ENCODE data around the gene SRCAP.

SRCAP gene

DNA sequence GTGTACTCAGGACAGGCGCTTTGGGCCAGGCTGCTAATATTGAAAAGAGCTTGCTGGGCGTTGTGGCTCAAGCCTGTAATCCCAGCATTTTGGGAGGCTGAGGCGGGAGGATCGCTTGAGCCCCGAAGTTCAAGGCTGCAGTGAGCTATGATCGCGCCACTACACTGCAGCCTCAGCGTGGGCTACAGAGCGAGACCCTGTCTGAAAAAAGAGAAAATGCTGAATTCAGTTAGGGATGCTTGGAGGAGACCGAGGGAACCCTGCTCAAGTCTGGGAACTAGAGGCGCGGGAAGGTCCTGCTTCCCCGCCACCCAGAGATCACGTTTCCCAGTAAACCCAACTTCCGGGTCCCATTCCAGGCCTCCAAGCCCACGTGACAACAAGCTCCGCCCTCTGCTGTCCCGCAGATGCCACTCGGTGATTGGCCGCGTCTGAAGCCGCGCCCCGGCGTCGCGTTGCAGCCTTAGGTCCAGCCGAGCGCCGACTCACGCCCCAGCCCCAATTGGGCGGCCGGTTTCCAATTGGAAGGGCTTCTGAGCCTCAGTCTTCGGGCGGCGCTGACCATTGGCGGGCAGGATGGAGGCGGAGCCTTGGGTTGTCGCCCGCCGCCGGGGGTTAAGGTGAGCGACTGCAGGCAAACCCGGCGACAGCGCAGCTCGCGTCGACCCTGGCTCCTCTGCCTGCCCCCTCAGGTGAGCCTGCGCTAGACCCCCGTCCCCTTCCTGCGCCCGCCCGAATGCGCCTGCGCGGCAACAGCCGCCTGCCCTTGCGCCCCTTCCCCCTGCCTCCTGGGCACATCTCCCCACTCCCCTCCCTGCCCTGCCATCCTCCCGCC, 49.0 kb downstream of the SRCAP start, which contains the start of gene PHKG2:
Gene PHKG2 (plus strand): TSS at position 627 of the 835 bp plus-strand sequence. CDS start 396 bp downstream, outside the sequence.
- peak; percentile 97 for DNase-seq (ENCODE audit: low read depth, low spot score)
- H3K4me3 ChIP-seq (ENCODE audit: low read length) = peak within 1 kb of the TSS; percentile 74

DNA sequence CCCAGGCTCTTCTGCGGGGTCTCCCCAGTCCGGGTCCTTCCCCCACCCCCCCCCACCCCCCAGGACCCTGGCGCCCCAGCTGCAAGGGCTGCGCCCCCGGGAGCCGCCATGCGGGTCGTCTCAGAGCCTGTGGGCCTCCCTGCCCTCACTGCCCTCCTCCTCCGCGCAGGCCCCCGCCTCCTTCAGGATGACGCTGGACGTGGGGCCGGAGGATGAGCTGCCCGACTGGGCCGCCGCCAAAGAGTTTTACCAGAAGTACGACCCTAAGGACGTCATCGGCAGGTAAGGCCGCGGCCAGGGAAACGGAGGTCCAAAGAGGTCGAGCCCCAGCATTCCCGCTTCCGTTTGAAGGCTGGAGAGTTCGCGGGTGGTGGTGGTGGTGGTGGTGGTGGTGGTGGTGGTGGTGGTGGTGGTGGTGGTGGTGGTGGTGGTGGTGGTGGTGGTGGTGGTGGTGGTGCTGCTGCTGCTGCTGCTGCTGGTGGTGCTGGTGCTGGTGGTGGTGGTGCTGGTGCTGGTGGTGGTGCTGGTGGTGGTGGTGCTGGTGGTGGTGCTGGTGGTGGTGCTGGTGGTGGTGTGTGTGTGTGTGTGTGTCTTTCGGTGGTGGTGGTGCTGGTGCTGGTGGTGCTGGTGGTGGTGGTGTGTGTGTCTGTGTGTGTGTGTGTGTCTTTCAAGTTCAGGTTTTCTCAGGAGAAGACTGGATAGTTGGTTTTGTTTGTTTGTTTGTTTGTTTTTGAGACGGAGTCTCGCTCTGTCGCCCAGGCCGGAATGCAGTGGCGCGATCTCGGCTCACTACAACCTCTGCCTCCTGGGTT, 49.9 kb downstream of the SRCAP start:
- peak overlapping the region; percentile 74 for H3K4me3 ChIP-seq (ENCODE audit: low read length)
- no peak for DNase-seq (ENCODE audit: low read depth, low spot score)

DNA sequence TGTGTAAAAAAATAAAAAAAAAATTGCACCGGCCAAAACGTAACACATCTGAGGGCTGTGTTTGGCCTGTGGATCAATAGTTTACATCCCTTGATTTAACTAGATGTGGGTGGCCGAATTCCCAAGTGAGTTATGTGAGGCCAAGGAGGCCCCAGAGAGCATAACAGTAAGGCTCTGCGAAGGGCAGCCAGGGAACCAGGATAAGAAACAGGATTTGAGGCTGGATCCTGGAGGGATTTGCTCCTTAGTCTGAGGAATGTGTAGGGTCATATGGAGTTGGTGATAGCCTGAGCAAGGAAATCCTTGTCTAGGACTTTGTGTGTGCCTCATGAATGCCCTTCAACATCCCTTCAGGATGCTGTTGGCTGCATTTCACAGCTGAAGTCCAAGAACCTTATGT, 51.2 kb downstream of the SRCAP start:
- H3K4me3 ChIP-seq (ENCODE audit: low read length) = no peak overlapping the region
- DNase-seq (ENCODE audit: low read depth, low spot score) = no peak

DNA sequence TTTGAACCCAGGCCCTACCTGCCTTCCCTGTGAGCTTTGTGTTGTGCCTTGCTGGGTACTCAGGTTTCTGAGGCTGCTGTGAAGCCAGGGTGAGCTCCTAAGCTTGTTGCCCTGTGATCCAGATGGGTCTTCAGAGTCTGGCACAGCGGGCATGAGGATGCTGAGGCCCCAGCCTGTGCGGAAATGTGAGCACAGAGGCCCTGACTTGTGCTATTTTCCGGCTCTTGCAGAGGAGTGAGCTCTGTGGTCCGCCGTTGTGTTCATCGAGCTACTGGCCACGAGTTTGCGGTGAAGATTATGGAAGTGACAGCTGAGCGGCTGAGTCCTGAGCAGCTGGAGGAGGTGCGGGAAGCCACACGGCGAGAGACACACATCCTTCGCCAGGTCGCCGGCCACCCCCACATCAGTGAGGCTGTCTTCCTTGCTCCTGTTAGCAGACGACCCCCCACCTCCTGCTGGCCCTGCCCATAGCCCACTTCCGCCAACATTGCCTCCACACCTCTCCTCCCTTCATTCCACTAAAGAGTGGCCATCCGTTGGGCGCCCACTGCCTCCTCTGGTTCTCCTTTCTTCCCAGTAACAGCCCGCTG, 52.0 kb downstream of the SRCAP start:
- H3K4me3 ChIP-seq (ENCODE audit: low read length) = no peak overlapping the region
- no peak for DNase-seq (ENCODE audit: low read depth, low spot score)

DNA sequence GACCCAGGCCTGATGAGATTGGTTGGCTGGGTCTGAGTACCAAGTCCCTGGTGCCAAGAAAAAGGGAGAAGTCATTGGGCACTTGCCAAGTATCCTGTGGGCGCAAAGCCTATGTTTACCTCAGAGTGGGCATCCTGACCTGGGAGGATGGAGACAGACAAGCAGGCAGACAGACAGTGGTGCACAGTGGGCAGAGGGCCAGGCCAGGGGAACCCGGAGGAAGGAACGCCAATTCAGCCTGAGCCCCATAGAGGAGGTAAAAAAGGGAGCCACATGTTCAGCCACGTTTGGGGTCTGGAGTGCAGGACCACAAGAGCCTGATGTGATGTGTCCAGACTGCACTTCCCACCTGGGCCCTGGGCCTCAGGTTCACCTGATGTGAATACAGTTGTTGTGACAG, 54.6 kb downstream of the SRCAP start:
- no peak overlapping the region for H3K4me3 ChIP-seq (ENCODE audit: low read length)
- DNase-seq (ENCODE audit: low read depth, low spot score) = no peak

DNA sequence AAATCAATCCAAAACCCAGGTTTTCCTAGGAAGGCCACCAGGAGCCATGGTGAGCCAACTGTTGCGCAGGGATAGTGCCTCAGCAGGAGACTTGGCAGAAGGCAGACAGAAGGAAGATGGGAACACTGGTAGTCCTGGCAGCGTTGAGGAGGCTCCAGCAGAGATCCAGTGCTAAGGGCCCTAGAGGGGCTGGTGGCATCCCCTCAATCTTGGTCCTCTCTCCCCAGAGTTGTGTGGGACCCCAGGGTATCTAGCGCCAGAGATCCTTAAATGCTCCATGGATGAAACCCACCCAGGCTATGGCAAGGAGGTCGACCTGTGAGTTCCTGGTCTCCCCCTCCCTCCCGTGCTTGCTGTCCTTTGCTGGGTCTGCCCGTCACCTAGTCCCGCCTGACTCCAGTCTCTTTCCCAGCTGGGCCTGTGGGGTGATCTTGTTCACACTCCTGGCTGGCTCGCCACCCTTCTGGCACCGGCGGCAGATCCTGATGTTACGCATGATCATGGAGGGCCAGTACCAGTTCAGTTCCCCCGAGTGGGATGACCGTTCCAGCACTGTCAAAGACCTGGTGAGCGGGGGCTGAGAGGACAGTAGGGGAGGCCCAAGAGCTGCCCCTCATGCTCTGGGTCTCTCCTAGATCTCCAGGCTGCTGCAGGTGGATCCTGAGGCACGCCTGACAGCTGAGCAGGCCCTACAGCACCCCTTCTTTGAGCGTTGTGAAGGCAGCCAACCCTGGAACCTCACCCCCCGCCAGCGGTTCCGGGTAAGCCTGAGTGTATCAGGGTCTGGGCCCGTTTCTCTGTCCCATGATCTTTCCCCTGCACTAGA, 57.2 kb downstream of the SRCAP start:
- DNase-seq (ENCODE audit: low read depth, low spot score) = no peak
- no peak overlapping the region for H3K4me3 ChIP-seq (ENCODE audit: low read length)

DNA sequence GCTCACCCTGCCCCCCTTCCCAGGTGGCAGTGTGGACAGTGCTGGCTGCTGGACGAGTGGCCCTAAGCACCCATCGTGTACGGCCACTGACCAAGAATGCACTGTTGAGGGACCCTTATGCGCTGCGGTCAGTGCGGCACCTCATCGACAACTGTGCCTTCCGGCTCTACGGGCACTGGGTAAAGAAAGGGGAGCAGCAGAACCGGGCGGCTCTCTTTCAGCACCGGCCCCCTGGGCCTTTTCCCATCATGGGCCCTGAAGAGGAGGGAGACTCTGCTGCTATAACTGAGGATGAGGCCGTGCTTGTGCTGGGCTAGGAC, 57.8 kb downstream of the SRCAP start:
- H3K4me3 ChIP-seq (ENCODE audit: low read length) = no peak overlapping the region
- no peak for DNase-seq (ENCODE audit: low read depth, low spot score)

DNA sequence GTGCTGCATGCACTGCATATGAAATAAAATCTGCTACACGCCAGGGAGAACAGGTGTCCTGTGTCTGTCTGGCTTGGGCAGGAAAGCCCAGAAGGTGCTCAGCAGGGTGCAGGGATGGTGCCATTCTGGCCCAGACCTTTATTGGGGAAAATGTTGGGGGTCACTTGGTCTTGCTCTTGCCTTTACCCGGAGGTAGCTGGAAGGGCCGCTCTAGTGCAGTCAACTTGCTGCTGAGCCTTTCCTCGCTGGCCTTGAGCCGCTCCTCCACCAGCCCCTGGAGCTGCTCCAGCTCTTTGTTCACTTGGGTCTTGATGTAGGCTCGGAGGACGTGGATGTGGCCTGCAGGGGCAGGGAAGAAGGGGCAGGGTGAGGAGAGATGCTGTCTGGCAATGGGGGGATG, 58.3 kb downstream of the SRCAP start:
- H3K4me3 ChIP-seq (ENCODE audit: low read length) = no peak overlapping the region
- DNase-seq (ENCODE audit: low read depth, low spot score) = no peak

DNA sequence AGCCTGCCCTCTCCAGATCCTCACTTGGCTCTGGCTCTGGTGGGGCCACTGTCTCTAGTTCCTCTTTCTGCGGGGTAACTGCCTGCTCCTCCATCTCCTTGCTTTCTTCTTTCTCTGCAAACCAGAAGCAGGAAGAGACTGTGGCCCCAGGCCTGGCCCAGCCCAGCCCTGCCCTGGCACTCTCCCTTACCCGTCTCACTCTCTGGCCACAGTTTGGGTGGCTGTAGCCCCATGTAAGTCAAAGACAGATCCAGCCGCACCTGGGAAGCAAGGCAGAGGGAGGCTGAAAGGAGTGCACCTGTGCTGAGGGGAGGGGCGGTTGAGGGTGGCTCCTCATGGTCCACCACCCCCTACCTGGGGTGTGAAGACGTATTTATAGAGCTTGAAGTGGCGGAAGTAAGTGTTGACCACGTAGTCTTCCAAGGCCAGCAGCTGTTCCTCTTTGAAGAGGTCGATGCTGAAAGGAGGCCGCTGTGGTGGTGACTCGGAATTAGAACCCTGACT, 60.1 kb downstream of the SRCAP start:
- no peak for DNase-seq (ENCODE audit: low read depth, low spot score)
- no peak overlapping the region for H3K4me3 ChIP-seq (ENCODE audit: low read length)

DNA sequence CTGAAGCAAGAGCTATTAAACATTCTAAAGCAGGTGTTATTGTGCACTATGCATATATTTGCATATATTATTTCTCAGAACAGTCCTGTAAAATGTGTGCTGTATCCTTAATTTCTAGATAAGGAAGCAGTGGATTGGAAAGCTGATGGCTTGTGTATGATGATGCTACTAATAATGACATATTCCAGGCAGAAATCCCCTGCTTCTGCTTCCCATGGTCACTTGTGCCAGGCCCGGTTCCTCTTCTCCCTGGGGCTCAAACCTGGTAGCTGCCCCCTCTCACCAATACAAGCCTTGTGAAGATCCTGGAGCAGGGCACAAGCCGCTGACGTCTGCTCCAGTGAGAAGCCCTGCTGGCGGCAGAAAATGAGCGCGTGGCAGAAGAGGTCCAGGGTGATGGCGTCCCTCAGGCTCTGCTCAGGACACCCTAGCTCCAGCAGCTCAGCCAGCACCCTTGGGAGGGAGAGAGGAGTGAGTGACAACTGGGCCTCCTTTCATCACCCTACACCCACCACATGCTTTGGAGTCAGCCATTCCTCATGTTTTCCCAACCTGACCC, 61.1 kb downstream of the SRCAP start:
- DNase-seq (ENCODE audit: low read depth, low spot score) = no peak
- H3K4me3 ChIP-seq (ENCODE audit: low read length) = no peak overlapping the region

DNA sequence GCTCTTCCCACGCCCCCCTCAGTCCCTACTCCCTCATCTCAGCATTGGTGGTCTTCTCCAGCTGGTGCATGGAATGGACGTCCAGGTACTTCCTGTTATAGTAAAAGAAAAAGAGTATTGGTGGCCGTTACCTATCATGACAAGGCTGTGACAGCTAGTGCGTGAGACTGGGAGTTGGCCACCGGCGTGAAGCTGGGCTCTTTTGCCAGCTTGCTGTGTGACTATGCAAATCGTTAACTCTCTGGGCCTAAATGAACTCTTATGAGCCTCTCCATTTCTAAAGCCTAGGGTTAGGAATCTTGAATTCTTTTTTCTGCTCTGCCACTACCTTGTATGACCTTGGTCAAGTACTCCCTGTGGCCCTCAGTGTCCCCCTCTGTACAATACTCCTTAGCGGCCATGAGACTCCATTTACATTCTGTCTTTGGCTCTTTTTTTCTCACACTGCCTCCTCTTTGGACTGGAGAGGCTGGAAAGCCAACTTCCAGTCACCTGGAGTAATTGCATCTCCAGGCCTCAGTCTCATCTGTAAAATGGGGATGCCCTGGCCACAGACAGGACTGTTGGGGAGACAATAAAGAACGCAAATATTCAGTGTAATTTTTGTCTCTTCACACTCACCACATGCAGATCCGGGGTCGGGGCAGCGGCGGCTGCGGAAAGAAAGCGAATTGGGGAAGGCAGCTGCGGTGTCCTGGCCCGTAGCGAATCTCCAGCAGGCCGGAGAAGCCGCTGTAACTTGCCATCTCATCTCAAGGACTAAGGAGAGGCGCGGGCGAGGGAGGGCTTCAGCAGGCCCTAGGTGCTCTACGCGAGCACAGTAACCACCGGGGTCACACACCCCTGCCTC, 61.8 kb downstream of the SRCAP start:
- no peak for DNase-seq (ENCODE audit: low read depth, low spot score)
- H3K4me3 ChIP-seq (ENCODE audit: low read length) = peak overlapping the region; percentile 75

DNA sequence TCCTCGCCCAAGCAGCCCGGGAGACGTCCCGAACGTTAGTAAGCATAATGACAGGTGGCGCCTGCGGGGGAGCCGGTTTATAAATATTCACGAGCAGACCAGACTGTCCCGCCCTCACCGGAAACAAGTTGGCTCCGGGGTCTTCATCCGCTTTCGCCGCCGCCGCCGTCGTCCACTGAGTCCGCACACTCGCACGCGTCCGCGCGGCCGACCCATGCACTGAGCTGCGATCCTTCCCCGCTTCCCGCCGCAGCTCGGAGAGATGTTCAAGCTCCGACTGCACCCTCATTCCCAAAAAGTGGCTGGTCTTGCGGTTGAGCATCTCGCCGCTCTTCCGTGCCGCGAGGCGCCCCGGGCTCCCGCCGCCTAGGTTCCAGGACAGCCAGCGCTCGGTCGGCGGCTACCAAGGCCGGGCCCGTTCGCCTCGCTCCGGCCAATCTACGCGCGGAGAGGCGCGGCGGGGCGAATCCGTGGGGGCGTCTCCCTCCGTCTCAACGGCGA, 62.5 kb downstream of the SRCAP start:
- peak; percentile 35 for DNase-seq (ENCODE audit: low read depth, low spot score)
- H3K4me3 ChIP-seq (ENCODE audit: low read length) = peak overlapping the region; percentile 75

DNA sequence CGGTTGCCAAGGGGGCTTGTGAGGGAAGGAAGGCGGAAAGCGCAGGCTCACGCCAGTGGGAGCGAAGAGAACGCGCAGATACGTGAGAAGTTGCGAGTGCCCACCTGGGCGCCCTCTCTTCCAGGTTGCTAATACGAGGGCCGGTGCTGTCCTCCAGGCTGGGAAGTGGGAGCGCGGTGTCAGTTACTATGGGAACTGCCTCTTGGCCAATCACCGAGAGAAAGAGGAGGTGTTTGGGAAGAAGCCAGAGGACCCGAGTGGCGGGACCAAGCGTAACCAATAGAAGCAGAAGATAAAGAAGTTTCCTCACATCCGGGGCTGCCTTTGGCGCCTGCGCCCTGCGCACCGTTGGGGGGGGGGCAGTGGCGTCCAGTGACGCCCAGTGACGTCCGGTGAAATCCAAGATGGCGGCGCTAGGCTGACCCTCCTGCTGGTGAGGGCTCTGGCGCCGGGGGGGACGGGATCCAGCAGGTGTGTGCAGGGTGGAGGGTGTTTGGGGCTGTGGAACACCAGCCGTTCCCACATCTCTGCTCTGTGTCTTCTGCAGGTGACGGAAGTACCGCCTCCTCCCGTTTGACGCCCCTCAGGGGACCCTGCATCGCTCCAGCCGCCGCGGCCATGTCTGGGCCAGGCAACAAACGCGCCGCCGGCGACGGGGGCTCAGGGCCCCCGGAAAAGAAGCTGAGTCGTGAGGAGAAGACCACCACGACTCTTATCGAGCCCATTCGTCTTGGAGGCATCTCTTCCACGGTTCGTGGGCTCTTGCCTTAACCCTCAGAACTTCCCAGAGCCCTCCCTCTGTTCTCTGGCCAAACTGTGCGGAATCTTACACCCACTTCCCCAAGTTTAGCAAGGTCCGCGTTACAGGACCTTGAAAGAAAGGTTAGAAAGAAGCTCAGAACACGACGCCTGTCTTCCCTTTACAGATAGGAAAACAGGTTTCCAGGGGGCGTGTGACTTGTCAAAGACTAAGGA, 63.2 kb downstream of the SRCAP start, which contains the start of the genes CFAP119 and RNF40:
Gene CFAP119 (minus strand): TSS at position 135 of the 975 bp plus-strand sequence. CDS start 314 bp downstream, outside the sequence.
Gene RNF40 (plus strand): TSS at position 395 of the 975 bp plus-strand sequence. CDS start 224 bp downstream, at position 619.
- peak within 1 kb of the TSS; percentile 75 for H3K4me3 ChIP-seq (ENCODE audit: low read length)
- DNase-seq (ENCODE audit: low read depth, low spot score) = peak; percentile 92

DNA sequence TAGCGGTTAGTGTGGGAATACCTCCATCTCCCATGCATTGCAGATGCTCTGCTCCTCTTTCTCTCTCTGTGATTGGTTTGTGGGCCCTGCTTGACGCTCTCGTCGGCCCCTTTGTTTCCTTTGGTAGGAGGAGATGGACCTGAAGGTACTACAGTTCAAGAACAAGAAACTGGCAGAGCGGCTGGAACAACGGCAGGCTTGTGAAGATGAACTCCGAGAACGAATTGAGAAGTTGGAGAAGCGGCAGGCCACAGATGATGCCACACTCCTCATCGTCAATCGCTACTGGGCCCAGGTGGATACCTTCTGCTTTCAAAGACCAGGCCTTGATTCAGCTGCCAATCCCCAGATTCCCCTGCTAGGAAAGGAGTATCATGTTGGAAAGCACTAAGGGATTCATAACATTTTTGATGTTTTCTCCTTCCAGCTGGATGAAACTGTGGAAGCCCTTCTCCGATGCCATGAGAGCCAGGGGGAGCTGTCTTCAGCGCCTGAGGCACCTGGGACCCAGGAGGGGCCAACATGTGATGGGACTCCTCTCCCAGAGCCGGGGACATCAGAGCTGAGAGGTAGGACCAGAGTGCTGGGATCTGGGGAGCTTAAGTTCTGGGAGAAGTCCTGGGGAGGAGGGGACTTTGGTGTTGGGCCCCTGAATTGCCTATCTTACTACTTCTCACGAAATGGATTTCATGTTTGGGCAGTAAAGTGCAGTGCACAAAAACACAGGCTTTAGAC, 64.2 kb downstream of the SRCAP start:
- no peak for DNase-seq (ENCODE audit: low read depth, low spot score)
- H3K4me3 ChIP-seq (ENCODE audit: low read length) = peak overlapping the region; percentile 75

DNA sequence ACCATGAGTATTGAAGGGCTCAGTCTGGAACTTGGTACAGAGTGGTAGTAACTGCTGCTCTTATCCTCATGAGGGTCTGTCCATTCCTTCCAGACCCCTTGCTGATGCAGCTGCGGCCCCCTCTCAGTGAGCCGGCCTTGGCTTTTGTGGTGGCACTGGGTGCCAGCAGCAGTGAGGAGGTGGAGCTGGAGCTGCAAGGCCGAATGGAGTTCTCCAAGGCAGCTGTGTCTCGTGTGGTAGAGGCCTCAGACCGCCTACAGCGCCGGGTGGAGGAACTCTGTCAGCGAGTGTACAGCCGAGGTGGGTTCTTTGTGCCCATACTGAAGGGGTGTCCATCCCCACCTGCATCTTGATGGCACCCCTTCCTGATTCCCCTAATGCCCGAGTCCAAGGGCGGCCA, 65.1 kb downstream of the SRCAP start:
- no peak overlapping the region for H3K4me3 ChIP-seq (ENCODE audit: low read length)
- no peak for DNase-seq (ENCODE audit: low read depth, low spot score)
